ENCODE data around the gene PTPRN2. TPM values are rescaled to one million over a fixed set of nuclear protein-coding genes. Genes with fewer than 3 reads are reported as not detected.

PTPRN2 gene
- total and polyA plus RNA-seq, 9 of the 15 experiments (the other 6 are each of a cell fraction or from before 2014, with no cell fraction given) = not detected

DNA sequence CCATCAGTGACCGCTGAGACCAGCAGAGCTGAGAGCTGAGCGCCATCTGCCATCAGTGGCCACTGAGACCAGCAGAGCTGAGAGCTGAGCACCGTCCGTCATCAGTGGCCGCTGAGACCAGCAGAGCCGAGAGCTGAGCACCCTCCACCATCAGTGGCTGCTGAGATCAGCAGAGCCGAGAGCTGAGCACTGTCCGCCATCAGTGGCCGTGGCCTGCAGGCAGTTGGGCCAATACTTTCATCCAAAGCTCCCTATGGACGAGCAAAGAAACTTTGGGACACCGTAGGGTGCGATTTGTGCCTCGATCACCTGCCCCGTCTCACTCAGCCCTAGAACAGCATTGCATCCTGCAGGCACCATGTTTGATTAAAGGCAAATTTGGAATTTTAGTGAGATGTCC, 985.0 kb downstream of the PTPRN2 start:
- BruUV-seq (replicated peaks) = no TSS peak
- no peak overlapping the region for H3K4me2 ChIP-seq (ENCODE audit: insufficient read depth, low read length)
- H3K79me2 ChIP-seq (ENCODE audit: control insufficient read depth, insufficient read depth, low read length) = no peaks in the 10 kb centered on the region
- peaks cover 0 to 3% of the 10 kb centered on the region in 2 experiments; a peak in 1 of 5 replicates for H3K4me1 ChIP-seq (replicated peaks in 1 of 2; ENCODE audit: control insufficient read depth in 2 of 2, insufficient read depth in 2 of 2, low read length in 2 of 2)
- H4K20me1 ChIP-seq (replicated peaks; ENCODE audit: control insufficient read depth, insufficient read depth, low read length) = peaks cover 27% of the 10 kb centered on the region; the same call in 1 of the 2 replicates
- ChIA-PET POLR2A (interaction anchor here (0.7 to 1.5 kb wide), 4 partner anchors 11 to 1459 kb away, joined by 3 to 5 read pairs (median 4); no protein-coding TSS in a partner anchor), CTCF (ENCODE audit: low intra/inter-chr PET ratio) (no interaction called here)
- no peak for DNase-seq (ENCODE audit: extremely low read depth in 1 of 4, low spot score in 3 of 4)
- H3K27me3 ChIP-seq (ENCODE audit: control insufficient read depth in 2 of 2, insufficient read depth in 2 of 2, low read length in 2 of 2) = peaks cover 55 to 72% of the 10 kb centered on the region in 2 experiments
- in situ Hi-C loops (cut with MboI) (no loop called here), intact Hi-C loops (cut with micrococcal nuclease) (no loop called here)
- no peaks in the 10 kb centered on the region for H3K9me3 ChIP-seq (replicated peaks; ENCODE audit: control insufficient read depth, insufficient read depth, low read depth, low read length)
- H2AFZ ChIP-seq (ENCODE audit: low read depth, low read length) = no peak overlapping the region
- no peak for TF ChIP-seq ZBTB17 (CRISPR knock-in tag; IDR thresholded peaks at IDR 0.05)
- TF ChIP-seq, protein P1, sequence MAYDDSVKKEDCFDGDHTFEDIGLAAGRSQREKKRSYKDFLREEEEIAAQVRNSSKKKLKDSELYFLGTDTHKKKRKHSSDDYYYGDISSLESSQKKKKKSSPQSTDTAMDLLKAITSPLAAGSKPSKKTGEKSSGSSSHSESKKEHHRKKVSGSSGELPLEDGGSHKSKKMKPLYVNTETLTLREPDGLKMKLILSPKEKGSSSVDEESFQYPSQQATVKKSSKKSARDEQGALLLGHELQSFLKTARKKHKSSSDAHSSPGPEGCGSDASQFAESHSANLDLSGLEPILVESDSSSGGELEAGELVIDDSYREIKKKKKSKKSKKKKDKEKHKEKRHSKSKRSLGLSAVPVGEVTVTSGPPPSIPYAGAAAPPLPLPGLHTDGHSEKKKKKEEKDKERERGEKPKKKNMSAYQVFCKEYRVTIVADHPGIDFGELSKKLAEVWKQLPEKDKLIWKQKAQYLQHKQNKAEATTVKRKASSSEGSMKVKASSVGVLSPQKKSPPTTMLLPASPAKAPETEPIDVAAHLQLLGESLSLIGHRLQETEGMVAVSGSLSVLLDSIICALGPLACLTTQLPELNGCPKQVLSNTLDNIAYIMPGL (CRISPR knock-in tag; IDR thresholded peaks at IDR 0.05) = no peak
- TF ChIP-seq ATF2 (CRISPR knock-in tag; IDR thresholded peaks at IDR 0.05) = no peak
- no peak for TF ChIP-seq ZNF655 (CRISPR knock-in tag; IDR thresholded peaks at IDR 0.05)
- no peak for TF ChIP-seq HNRNPL (IDR thresholded peaks at IDR 0.05; ENCODE audit: low read depth, low read length)
- TF ChIP-seq ZNF354B (CRISPR knock-in tag; IDR thresholded peaks at IDR 0.05) = no peak
- TF ChIP-seq CEBPZ (IDR thresholded peaks at IDR 0.05; ENCODE audit: borderline replicate concordance, low read depth, low read length) = no peak
- no peak for TF ChIP-seq ZKSCAN1 (IDR thresholded peaks at IDR 0.05; ENCODE audit: low read depth, low read length)
- TF ChIP-seq TGIF2 (CRISPR knock-in tag; IDR thresholded peaks at IDR 0.05) = no peak
- H3K9me1 ChIP-seq (ENCODE audit: control insufficient read depth, insufficient read depth, low read length) = no peaks in the 10 kb centered on the region
- under 1% methylated on average over 14 of the region's 14 CpGs for WGBS (ENCODE audit: insufficient coverage, low coverage, missing lambda C conversion rate)
- no peak overlapping the region for H3K4me3 ChIP-seq
- no peak overlapping the region for H3K27ac ChIP-seq (ENCODE audit: extremely low read depth, low read depth, low read length)
- no peak overlapping the region for H3K9ac ChIP-seq (ENCODE audit: insufficient read depth in 1 of 2, low read depth in 2 of 2, low read length in 2 of 2)
- no peaks in the 10 kb centered on the region for H3K36me3 ChIP-seq (ENCODE audit: control insufficient read depth, insufficient read depth, low read length)
- FAIRE-seq = no peak
- no peak for ATAC-seq
